RWPE2 (cell line): ENCODE data around the gene ABCD3.
"Not testable (repeated sequence)": the region's sequence is repeated elsewhere in the genome, so short reads cannot be mapped to it uniquely, and the experiment has no call there.

Experiments
- ATAC-seq: fragments of 200-7000 bp; cut with Tn5 transposase; 3 replicates; pipeline ENCODE4 v1.9.1; 2021; ENCODE audit warnings: low read depth
- DNase-seq: peaks from one replicate; pipeline ENCODE4 v3.0.0-alpha.2; 2020; ENCODE audit warnings: low spot score
- H3K27ac ChIP-seq: fragments of 450-650 bp; 2 replicates; pipeline ENCODE4 v1.5.1; 2017; ENCODE audit warnings: mild to moderate bottlenecking; ENCODE audit not compliant: poor library complexity, severe bottlenecking
- H3K27me3 ChIP-seq: fragments of 250-450 bp; sonication (Bioruptor Pico); 2 replicates; pipeline ENCODE4 v1.5.1; 2021; ENCODE audit warnings: mild to moderate bottlenecking, moderate library complexity; ENCODE audit not compliant: insufficient read depth, poor library complexity, severe bottlenecking
- H3K36me3 ChIP-seq: fragments of 250-450 bp; sonication (Bioruptor Pico); 2 replicates; pipeline ENCODE4 v1.5.1; 2020; ENCODE audit warnings: low read depth, mild to moderate bottlenecking, moderate library complexity
- H3K4me1 ChIP-seq: fragments of 250-450 bp; sonication (Bioruptor Pico); 2 replicates; pipeline ENCODE4 v1.5.1; 2021; ENCODE audit warnings: mild to moderate bottlenecking, moderate library complexity; ENCODE audit not compliant: insufficient read depth, poor library complexity, severe bottlenecking
- H3K4me3 ChIP-seq: fragments of 250-450 bp; sonication (Bioruptor Pico); 2 replicates; pipeline ENCODE4 v1.5.1; 2021; ENCODE audit warnings: mild to moderate bottlenecking, moderate library complexity; ENCODE audit not compliant: severe bottlenecking
- H3K9me3 ChIP-seq: fragments of 250-450 bp; sonication (Bioruptor Pico); 2 replicates; pipeline ENCODE4 v1.5.1; 2021; ENCODE audit warnings: mild to moderate bottlenecking, moderate library complexity; ENCODE audit not compliant: severe bottlenecking
- CTCF ChIP-seq: fragments of 450-650 bp; IDR thresholded peaks from one replicate; pipeline ENCODE4 v1.5.1; 2017; ENCODE audit warnings: mild to moderate bottlenecking, moderate library complexity; ENCODE audit not compliant: poor library complexity, severe bottlenecking

ABCD3 gene

DNA sequence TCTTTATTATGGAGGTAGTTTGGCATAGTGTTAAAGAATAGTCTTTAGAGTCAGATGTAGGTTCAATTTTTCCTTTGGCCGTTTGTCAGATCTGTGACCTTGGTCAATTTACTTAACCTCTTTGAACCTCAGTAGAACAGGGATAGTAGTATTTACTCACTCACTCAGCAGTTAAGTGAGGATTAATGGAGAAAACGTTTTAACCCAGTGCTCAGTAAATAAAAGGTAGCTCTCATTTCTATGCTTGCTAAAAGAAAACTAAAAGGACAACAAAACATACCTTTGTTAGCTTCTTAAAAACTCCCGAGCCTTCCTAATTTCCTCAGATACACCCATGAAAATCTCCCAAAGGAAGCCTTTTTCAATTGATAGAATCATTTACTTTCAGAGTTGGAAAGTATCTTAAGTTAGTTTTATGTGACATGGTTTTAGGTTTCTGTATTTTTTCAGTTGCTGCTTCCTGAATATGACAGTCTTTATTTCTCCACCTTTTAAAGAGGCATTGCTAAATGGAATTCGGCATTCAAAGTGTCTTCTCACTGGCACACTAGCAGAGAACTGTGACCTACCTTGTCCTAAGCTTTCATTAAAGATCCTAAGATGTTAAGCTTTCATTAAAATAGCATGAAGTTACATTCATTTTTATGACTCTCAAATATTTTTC lies 7.8 kb downstream of the ABCD3 start:
- no peak for TF ChIP-seq CTCF
- H3K4me3 ChIP-seq: no peak overlapping the region
- no peak for DNase-seq

DNA sequence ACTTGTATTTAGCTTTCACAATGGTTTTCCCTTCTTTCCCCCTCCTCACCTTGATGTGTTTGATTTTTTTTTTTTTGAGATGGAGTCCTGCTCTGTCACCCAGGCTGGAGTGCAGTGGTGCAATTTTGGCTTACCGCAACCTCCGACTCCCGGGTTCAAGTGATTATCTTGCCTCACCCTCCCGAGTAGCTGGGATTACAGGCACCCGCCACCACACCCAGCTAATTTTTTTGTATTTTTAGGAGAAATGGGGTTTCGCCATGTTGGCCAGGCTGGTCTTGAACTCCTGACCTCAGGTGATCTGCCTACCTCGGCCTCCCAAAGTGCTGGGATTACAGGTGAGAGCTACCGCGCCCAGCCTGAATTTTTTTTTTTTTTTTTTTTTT lies 8.3 kb downstream of the ABCD3 start:
- H3K4me3 ChIP-seq: not testable (repeated sequence)

More for the DNA sequence above, 7.8 kb downstream of the ABCD3 start:
- ATAC-seq: no peak
- Histone ChIP-seq H3K27me3 (no peaks in the 10 kb centered on the region), H3K36me3 (no peaks in the 10 kb centered on the region; the same call in 1 of the 2 replicates), H3K27ac (no peak overlapping the region), H3K4me1 (peaks cover 24% of the 10 kb centered on the region), H3K9me3 (no peaks in the 10 kb centered on the region)

GRCh38 chr1:94428441-94428840 lies 10.3 kb downstream of the ABCD3 start:
- ATAC-seq (no peak), DNase-seq (no peak)
- Histone ChIP-seq H3K27ac (no peak overlapping the region), H3K4me1 (peaks cover 9% of the 10 kb centered on the region), H3K4me3 (no peak overlapping the region), H3K36me3 (no peaks in the 10 kb centered on the region; the same call in 1 of the 2 replicates), H3K27me3 (no peaks in the 10 kb centered on the region), H3K9me3 (no peaks in the 10 kb centered on the region)
- TF ChIP-seq CTCF: no peak

More for the DNA sequence above, 8.3 kb downstream of the ABCD3 start:
- not testable (repeated sequence) for H3K9me3 ChIP-seq, H3K27me3 ChIP-seq, H3K36me3 ChIP-seq, ATAC-seq, DNase-seq, H3K27ac ChIP-seq
- peaks cover 20% of the 10 kb centered on the region for H3K4me1 ChIP-seq

DNA sequence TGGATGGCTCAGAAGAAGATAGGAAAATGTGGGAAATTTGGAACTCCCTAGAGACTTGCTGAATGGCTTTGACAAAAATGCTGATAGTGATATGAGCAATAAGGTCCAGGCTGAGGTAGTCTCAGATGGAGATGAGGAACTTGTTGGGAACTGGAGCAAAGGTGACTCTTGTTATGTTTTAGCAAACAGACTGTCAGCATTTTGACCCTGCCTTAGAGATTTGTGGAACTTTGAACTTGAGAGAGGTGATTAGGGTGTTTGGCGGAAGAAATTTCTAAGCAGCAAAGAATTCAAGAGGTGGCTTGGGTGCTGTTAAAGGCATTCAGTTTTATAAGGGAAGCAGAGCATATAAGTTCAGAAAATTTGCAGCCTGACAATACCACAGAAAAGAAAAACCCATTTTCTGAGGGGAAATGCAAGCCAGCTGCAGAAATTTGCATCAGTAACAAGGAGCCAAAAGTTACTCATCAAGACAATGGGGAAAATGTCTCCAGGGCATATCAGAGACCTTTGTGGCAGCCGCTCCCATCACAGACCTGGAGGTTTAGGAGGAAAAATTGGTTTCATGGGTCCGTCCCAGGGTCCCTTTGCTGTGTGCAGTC lies 10.8 kb downstream of the ABCD3 start:
- ATAC-seq, H3K4me3 ChIP-seq, H3K27me3 ChIP-seq, H3K36me3 ChIP-seq, DNase-seq, H3K9me3 ChIP-seq, H3K27ac ChIP-seq, H3K4me1 ChIP-seq: not testable (repeated sequence)

DNA sequence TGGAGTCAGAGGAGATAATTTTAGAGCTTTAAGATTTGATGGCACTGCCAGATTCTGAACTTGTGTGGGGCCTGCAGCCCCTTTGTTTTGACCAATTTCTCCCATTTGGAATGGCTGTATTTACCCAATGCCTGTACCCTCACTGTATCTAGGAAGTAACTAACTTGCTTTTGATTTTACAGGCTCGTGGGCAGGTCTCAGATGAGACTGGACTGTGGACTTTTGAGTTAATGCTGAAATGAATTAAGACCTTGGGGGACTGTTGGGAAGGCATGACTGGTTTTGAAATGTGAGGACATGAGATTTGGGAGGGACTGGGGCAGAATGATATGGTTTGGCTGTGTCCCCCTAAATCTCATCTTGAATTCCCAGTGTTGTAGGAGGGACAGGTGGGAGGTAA lies 11.9 kb downstream of the ABCD3 start:
- not testable (repeated sequence) for ATAC-seq, H3K27me3 ChIP-seq, H3K27ac ChIP-seq, H3K4me3 ChIP-seq, H3K9me3 ChIP-seq, H3K36me3 ChIP-seq, H3K4me1 ChIP-seq, DNase-seq

- DNase-seq (no peak), ATAC-seq (peak; percentile 61; the same call in 1 of the 3 replicates)
- Histone ChIP-seq H3K36me3 (no peaks in the 10 kb centered on the region; the same call in 1 of the 2 replicates), H3K4me1 (no peaks in the 10 kb centered on the region), H3K27me3 (no peaks in the 10 kb centered on the region), H3K4me3 (no peak overlapping the region), H3K27ac (no peak overlapping the region), H3K9me3 (peaks cover 3% of the 10 kb centered on the region)
- no peak for TF ChIP-seq CTCF
These were observed 15.7 kb downstream of the ABCD3 start for GRCh38 chr1:94433866-94434265.
